Muscle of leg (tissue), 11 donors: ENCODE data around the gene LEPROT. TPM values are rescaled to one million over a fixed set of nuclear protein-coding genes. Genes with fewer than 3 reads are reported as not detected.

Experiments used
- DNase-seq: peaks from one replicate; pipeline ENCODE4 v3.0.0; 2013
- H3K27ac ChIP-seq: one replicate; pipeline ENCODE4 v1.5.1; 2013; ENCODE audit warnings: mild to moderate bottlenecking, low read length, control low read depth
- H3K27me3 ChIP-seq: one replicate; pipeline ENCODE4 v1.6.1; 2013; ENCODE audit warnings: low read length; ENCODE audit not compliant: control insufficient read depth, insufficient read depth
- H3K36me3 ChIP-seq: one replicate; pipeline ENCODE4 v1.6.1; 2013; ENCODE audit warnings: low read length; ENCODE audit not compliant: control insufficient read depth, insufficient read depth
- H3K4me1 ChIP-seq: one replicate; pipeline ENCODE4 v1.6.1; 2013; ENCODE audit warnings: low read length; ENCODE audit not compliant: control insufficient read depth, insufficient read depth
- H3K4me3 ChIP-seq: one replicate; pipeline ENCODE4 v1.5.1; 2013; ENCODE audit warnings: low read length, control low read depth
- H3K9me3 ChIP-seq: replicated peaks from 2 replicates; pipeline ENCODE4 v1.6.1; 2013; ENCODE audit warnings: low read depth, low read length; ENCODE audit not compliant: control insufficient read depth
- WGBS: methylation state at CpG from one replicate; pipeline ENCODE4 v1.1.5; 2013; ENCODE audit warnings: missing lambda C conversion rate; ENCODE audit not compliant: insufficient coverage; 5-methylcytosine and 5-hydroxymethylcytosine counted together
- polyA plus RNA-seq, 8 donors: library from polyadenylated mRNA; unstranded; fragments of 120-200 nt; gene quantifications; one replicate each; pipeline versions ENCODE4 v1.2.1 to v1.2.3, GENCODE V29; 2013; ENCODE audit warnings: inconsistent platforms in 1 of 8, low replicate concordance in 1 of 8; ENCODE audit not compliant: insufficient read length in 8 of 8, insufficient read depth in 1 of 8
- total RNA-seq: library from RNA; stranded (reverse); fragments of 120-200 nt; gene quantifications from one replicate; pipeline ENCODE4 v1.2.4, GENCODE V29; 2013

The LEPROT gene
- total and polyA plus RNA-seq, 9 donors, result 45.0 to 65.8 (median 52.2) TPM

DNA sequence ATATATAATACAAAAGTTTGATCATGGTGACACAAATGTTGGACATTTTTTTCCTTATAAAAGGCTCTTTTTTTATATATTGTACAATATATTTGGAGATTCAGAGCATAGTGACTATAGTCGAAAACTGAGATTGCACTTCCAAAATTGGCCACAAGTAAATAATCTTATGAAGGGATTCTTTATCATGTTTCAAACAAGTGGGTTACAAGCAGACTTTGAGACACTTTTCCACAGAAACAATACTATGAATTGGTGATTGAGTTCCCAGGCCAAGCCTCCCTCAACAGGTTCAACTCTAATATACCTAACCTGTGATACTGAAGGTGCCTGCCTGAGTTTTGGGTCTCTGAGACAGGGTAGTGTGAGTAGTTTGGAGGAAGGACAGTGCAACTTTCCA is 13.8 kb downstream of the LEPROT start:
- DNase-seq, result no peak
- no CpG with 5 or more reads among the region's 1 CpG for WGBS
- H3K4me1 ChIP-seq, result no peaks in the 10 kb centered on the region
- H3K27me3 ChIP-seq, result no peaks in the 10 kb centered on the region
- H3K9me3 ChIP-seq, result no peaks in the 10 kb centered on the region
- no peak overlapping the region for H3K4me3 ChIP-seq
- no peak overlapping the region for H3K27ac ChIP-seq
- H3K36me3 ChIP-seq, result peaks cover 10% of the 10 kb centered on the region

DNA sequence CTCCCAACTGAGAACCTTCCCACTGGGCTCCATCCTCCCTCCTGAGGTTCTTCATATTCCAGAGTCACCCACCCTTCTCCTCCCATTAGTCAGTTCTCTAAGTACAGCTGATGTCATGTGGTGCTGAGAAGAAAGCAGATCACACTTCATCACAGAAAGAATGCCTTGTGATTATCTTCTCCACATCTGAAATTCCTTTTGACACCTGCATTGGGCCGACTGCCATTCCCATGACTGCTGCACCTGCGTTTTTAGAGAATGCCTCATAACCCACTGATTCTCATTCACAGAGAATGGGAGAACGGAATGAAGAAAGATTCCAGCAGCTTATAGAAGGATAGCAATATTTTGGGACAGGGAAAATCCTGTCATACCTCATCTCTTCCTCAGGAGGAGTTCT is 14.3 kb downstream of the LEPROT start:
- H3K36me3 ChIP-seq, result peaks cover 10% of the 10 kb centered on the region
- no peak overlapping the region for H3K27ac ChIP-seq
- no peaks in the 10 kb centered on the region for H3K27me3 ChIP-seq
- no peak for DNase-seq
- no peaks in the 10 kb centered on the region for H3K9me3 ChIP-seq
- no CpG with 5 or more reads among the region's 3 CpGs for WGBS
- H3K4me1 ChIP-seq, result no peaks in the 10 kb centered on the region
- no peak overlapping the region for H3K4me3 ChIP-seq

DNA sequence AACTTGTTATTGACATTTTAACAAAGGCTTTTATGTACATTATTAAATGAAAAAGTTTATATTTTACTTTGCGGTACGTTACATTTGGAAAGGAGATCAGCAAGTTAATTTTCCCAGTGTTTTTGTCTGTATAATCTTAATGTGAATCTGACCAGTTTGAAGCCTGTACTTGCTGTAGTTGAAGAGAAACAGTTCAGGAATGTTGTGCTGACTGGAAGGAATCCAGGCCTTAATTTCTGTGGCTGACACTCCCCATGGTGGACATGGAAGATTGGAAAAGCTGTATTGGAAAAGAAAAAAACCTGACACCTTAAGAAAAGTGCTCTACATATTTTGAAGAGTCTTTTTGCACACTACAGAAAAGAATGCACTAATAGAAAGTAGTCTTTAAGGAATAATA is 15.5 kb downstream of the LEPROT start:
- peak; percentile 72 for DNase-seq
- WGBS, result no CpG with 5 or more reads among the region's 2 CpGs
- no peaks in the 10 kb centered on the region for H3K4me1 ChIP-seq
- H3K27me3 ChIP-seq, result no peaks in the 10 kb centered on the region
- H3K4me3 ChIP-seq, result no peak overlapping the region
- H3K27ac ChIP-seq, result no peak overlapping the region
- no peaks in the 10 kb centered on the region for H3K9me3 ChIP-seq
- peaks cover 10% of the 10 kb centered on the region for H3K36me3 ChIP-seq

DNA sequence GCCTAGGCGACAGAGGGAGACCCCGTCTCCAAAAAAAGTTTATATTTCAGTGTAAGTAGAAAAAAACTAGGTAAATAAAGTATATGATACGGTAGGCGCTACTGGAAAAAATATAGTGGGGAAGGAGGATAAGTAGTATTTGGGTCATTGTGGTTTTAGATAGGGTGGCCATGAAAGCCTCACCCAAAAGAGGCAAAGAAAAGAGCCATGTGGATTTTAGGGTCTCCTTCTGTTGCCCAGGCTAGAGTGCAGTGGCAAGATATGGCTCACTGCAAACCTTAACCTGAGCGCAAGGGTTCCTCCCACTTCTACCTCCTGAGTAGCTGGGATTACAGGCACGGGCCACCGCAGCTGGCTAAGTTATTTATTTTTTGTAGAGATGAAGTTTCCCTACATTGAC is 17.1 kb downstream of the LEPROT start:
- H3K4me1 ChIP-seq, result no peaks in the 10 kb centered on the region
- WGBS, result 100% methylated on average over 4 of the region's 7 CpGs

DNA sequence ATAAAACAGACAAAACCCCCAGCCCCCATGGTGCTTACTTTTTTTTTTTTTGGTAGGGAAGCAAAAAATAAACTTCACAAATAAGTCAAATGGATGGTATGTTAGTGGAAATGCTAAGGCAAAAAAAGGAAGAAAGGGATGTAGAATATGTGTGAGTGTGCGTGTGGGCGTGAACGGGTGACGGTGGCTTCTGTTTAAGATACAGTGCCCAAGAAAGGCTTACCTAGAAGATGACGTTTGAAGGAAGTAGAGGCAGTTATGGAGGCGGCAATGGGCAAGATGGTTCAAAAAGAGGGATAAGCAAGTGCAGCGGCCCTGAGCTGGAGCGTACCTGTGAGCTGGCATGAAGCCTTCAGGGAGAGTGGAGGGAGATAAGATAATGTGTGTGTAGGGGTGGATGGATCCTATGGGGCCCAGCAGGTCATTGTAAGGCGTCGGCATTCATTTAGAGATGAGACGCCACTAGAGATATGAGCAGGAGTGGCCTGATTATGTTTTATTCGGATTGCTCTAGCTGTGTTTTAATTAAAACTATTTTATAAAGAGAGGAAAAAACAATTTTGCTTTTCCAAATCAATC is 19.9 kb downstream of the LEPROT start:
- Histone ChIP-seq H3K27ac (no peak overlapping the region), H3K36me3 (no peaks in the 10 kb centered on the region), H3K27me3 (no peaks in the 10 kb centered on the region), H3K4me3 (no peak overlapping the region), H3K9me3 (no peaks in the 10 kb centered on the region), H3K4me1 (no peaks in the 10 kb centered on the region)
- WGBS, result 90% methylated on average over 10 of the region's 12 CpGs
- DNase-seq, result no peak

More for the DNA sequence above, 17.1 kb downstream of the LEPROT start:
- Histone ChIP-seq H3K9me3 (no peaks in the 10 kb centered on the region), H3K27ac (no peak overlapping the region), H3K4me3 (no peak overlapping the region), H3K27me3 (no peaks in the 10 kb centered on the region), H3K36me3 (peaks cover 4% of the 10 kb centered on the region)
- no peak for DNase-seq

DNA sequence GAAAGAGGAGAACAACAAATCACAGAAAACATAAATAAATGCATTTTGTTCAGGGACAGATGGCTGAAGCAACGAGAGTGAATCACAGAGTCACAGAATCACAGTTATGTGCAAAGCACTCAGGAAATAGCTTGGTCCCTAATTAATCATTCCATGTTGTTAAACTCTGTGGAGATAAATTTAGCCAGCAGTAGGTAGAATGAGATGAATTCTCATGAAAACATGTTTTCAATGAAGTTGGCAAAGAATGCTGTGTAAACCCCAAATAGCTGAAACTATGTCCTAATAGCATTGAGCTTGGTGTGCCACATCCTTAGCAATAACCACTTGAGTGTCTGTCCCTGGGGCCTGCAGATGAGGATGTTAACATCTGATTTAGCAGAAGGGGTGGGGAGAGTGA is 20.4 kb downstream of the LEPROT start:
- Histone ChIP-seq H3K27ac (no peak overlapping the region), H3K36me3 (no peaks in the 10 kb centered on the region), H3K9me3 (no peaks in the 10 kb centered on the region), H3K4me3 (no peak overlapping the region), H3K27me3 (no peaks in the 10 kb centered on the region), H3K4me1 (no peaks in the 10 kb centered on the region)
- WGBS, result no CpG with 5 or more reads among the region's 1 CpG
- no peak for DNase-seq

DNA sequence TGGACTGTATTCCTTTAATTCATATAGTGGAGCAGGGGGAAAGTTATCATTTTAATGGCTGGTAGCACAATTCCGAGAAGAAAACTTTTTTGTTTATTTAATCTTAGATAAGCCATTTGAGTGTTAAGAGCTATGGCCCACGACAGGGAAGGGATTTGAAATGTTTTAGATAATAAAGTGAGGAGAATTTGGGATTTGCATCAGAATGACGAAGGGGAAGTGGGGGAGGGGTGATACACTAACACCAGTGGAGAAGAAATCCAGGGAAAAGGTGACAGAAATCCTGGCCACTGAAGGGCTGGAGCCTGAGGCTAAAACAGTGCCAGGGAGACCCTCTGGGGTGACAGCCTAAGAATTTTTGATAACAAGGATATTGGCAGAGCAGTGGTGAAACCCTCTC is 21.0 kb downstream of the LEPROT start:
- DNase-seq, result no peak
- no peaks in the 10 kb centered on the region for H3K36me3 ChIP-seq
- H3K27ac ChIP-seq, result no peak overlapping the region
- H3K9me3 ChIP-seq, result no peaks in the 10 kb centered on the region
- H3K27me3 ChIP-seq, result no peaks in the 10 kb centered on the region
- no peak overlapping the region for H3K4me3 ChIP-seq
- WGBS, result 57% methylated on average over 2 of the region's 3 CpGs
- no peaks in the 10 kb centered on the region for H3K4me1 ChIP-seq

DNA sequence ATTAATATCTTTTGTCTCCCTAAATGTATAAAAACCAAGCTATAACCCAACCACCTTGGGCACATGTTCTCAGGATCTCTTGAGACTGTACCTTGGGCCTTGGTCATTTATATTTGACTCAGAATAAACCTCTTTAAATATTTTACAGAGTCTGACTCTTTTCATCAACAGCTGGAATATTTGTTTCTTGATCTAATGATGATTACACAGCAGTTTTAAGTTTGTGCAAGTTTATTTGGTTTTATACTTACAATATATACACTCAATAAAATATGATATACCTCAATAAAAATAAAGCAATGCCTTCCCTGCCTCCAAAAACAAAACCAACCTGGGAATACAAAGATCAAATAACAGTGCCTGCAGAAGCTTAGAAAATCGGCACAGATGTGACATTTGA is 22.0 kb downstream of the LEPROT start:
- H3K9me3 ChIP-seq, result no peaks in the 10 kb centered on the region
- H3K27me3 ChIP-seq, result no peaks in the 10 kb centered on the region
- no peaks in the 10 kb centered on the region for H3K36me3 ChIP-seq
- no peak for DNase-seq
- H3K4me3 ChIP-seq, result no peak overlapping the region
- H3K27ac ChIP-seq, result no peak overlapping the region
- H3K4me1 ChIP-seq, result no peaks in the 10 kb centered on the region
- no CpG with 5 or more reads among the region's 1 CpG for WGBS

DNA sequence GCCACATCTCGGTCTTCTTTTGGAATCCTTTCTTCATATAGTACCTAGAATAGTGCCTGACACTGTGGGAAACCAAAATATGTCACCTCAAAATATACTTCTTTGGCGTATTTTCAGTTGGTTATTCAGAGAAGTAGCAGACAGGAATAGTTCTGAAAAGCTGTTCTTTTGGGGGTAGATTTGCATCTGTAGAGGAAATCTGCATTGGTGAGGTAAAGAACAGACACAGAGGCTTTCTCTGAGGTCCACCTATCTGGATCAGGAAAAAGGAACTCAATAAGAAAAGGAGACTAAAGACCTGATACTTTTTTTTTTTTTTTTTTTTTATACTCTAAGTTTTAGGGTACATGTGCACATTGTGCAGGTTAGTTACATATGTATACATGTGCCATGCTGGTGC is 23.2 kb downstream of the LEPROT start:
- Histone ChIP-seq H3K4me1 (no peaks in the 10 kb centered on the region), H3K4me3 (no peak overlapping the region), H3K27me3 (no peaks in the 10 kb centered on the region), H3K27ac (no peak overlapping the region), H3K9me3 (no peaks in the 10 kb centered on the region), H3K36me3 (no peaks in the 10 kb centered on the region)
- no peak for DNase-seq
- no CpG with 5 or more reads among the region's 2 CpGs for WGBS

DNA sequence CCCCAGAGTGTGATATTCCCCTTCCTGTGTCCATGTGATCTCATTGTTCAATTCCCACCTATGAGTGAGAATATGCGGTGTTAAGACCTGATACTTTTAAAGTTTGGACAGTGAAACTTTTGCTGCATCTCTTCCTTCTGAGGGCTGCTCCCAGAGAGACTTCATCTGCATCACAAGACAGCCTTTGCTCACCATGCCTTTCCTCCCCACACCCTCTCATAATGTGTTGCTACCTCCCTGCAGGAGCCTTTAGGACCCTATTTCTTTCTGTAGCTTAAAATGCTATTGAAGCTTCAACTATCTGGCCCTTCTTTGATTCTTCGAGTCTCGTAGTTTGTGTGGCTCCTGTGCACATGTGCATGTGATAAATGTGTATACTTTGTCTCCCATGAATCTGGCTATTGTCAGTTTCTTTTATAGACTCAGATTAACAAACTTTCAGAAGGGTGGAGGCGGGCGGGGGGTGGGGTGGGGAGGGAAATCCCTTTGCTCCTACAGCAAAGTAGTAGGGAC is 23.7 kb downstream of the LEPROT start:
- Histone ChIP-seq H3K27ac (no peak overlapping the region), H3K9me3 (no peaks in the 10 kb centered on the region), H3K36me3 (no peaks in the 10 kb centered on the region), H3K4me1 (no peaks in the 10 kb centered on the region), H3K27me3 (no peaks in the 10 kb centered on the region), H3K4me3 (no peak overlapping the region)
- WGBS, result no CpG with 5 or more reads among the region's 5 CpGs
- no peak for DNase-seq

DNA sequence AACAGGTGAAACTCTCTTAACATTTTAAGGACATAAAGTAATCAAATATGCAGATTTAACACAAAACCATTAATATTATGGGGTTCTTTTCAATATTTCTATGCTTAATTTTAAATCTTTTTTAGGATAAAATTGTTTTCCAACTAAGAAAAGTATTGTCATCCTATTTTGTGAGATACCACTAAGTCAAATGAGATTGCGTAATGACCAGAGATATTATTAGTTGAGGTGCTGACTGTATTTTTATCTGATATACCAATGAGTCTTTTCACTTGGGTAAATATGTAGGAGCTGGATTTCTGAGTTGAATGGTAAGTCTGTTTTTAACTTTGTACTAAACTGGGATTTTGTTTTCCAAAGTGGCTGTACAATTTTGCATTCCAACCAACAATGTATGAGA is 25.4 kb downstream of the LEPROT start:
- H3K27me3 ChIP-seq, result no peaks in the 10 kb centered on the region
- H3K36me3 ChIP-seq, result no peaks in the 10 kb centered on the region
- H3K4me3 ChIP-seq, result no peak overlapping the region
- H3K27ac ChIP-seq, result no peak overlapping the region
- DNase-seq, result no peak
- no peaks in the 10 kb centered on the region for H3K9me3 ChIP-seq
- H3K4me1 ChIP-seq, result no peaks in the 10 kb centered on the region
- 100% methylated on average over 1 of the region's 1 CpG for WGBS
